ENCODE results near the gene SIX5. TPM values are rescaled to one million over a fixed set of nuclear protein-coding genes. Genes with fewer than 3 reads are reported as not detected.

SIX5 gene
- total RNA-seq, 2 donors from 2014 or later: 41.6 to 46.4 TPM

DNA sequence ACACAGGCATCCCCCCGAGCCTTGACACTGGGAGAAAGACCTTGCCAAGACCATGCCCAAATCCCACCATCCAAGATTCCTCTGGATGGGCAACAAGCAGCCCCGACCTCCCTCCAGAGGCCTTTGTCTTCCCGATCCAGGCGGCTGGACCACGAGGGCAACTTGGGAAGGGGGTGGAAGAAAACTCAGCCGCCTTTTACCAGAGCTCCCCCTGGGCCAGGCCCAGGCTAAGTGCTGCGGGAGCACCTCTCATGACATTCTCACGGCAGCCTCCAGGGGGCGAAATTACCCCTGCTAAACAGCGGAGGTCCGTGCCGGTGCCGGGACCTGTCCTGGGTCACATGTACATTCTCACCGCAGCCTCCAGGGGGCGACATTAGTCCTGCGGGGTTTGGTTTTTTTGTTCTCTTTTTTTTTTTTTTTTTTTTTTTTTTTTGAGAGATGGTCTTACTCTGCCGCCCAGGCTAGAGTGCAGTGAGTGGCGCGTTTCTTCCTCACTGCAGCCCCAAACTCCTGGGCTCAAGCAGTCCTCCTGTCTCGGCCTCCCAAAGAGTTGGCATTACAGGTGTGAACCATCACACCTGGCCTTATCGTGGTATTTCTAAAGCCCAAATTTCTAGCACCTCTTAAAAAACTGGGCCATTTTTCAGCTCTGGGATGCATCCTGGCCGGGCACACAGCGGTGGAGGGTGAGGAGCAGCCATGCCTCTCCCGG lies 48.1 kb upstream of the SIX5 start:
- Histone ChIP-seq H3K36me3 (ENCODE audit: control insufficient read depth, insufficient read depth, low read length) (peaks cover 21% of the 10 kb centered on the region), H3K27ac (ENCODE audit: low read depth, low read length) (peak overlapping the region; percentile 78), H3K27me3 (ENCODE audit: control insufficient read depth, insufficient read depth, low read length, poor library complexity, severe bottlenecking) (no peaks in the 10 kb centered on the region), H3K4me1 (ENCODE audit: control insufficient read depth, insufficient read depth, low read length) (peaks cover 15% of the 10 kb centered on the region), H3K4me3 (ENCODE audit: low read length) (peak overlapping the region; percentile 84), H3K9ac (ENCODE audit: extremely low read depth, low read length, poor library complexity, severe bottlenecking) (peak overlapping the region; percentile 64), H3K9me3 (ENCODE audit: control insufficient read depth, low read length) (no peaks in the 10 kb centered on the region)
- WGBS, 2 experiments (ENCODE audit: insufficient coverage in 1 of 2, insufficient read length in 1 of 2): 21 to 50% methylated on average over 9 to 24 of the region's 24 CpGs
- peak; percentile 100 for DNase-seq
- peaks cover 20% of the 10 kb centered on the region for H3K36me3 Mint-ChIP-seq (ENCODE audit: low read depth)
- H3K9me3 Mint-ChIP-seq: no peaks in the 10 kb centered on the region
- H3K27ac Mint-ChIP-seq: peak overlapping the region; percentile 95
- H3K27me3 Mint-ChIP-seq (ENCODE audit: insufficient read depth): no peaks in the 10 kb centered on the region
- TF ChIP-seq, protein P1, sequence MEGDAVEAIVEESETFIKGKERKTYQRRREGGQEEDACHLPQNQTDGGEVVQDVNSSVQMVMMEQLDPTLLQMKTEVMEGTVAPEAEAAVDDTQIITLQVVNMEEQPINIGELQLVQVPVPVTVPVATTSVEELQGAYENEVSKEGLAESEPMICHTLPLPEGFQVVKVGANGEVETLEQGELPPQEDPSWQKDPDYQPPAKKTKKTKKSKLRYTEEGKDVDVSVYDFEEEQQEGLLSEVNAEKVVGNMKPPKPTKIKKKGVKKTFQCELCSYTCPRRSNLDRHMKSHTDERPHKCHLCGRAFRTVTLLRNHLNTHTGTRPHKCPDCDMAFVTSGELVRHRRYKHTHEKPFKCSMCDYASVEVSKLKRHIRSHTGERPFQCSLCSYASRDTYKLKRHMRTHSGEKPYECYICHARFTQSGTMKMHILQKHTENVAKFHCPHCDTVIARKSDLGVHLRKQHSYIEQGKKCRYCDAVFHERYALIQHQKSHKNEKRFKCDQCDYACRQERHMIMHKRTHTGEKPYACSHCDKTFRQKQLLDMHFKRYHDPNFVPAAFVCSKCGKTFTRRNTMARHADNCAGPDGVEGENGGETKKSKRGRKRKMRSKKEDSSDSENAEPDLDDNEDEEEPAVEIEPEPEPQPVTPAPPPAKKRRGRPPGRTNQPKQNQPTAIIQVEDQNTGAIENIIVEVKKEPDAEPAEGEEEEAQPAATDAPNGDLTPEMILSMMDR (conservative IDR thresholded peaks at IDR 0.05): peak; percentile 94
- H3K4me3 Mint-ChIP-seq: peak overlapping the region; percentile 81
- H3K4me1 Mint-ChIP-seq: peaks cover 8% of the 10 kb centered on the region

DNA sequence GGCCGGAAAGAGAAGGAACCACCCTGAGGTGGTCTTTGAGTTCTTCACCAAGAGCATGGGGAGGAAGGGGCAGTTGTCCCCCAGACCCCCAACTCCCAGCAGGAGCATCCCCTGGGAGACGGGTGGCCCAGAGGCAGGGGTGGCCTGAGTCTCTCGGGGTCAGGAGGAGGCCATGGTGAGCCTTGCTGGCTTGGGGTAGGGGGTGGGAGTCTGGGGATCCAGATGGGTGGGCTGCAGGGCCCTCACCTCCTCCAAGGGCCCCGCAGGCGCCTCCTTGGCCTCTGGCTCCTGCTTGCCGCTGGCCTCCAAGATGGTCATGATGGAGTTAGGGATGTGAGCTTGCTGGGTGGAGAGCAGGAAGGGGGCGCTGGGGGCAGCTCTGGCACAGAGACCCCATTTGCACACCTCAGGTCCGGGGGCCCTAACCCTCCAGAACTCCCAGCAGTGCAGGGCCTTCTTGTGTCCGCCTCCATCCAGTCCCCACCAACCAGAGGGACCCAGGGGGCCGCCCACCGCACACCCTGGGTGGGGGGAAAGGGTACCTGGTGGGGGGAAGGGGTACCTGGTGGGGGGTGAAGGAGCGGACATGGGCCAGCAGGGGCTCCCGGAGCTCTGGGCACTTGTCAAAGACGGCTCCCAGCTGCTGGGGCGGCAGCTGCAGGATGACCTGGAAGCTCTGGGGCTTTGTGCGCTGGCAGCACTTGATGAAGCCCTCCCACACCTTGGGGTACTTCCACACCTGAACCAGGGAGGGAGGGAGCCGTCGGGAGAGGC lies 47.4 kb upstream of the SIX5 start:
- Mint-ChIP-seq H3K9me3 (no peaks in the 10 kb centered on the region), H3K4me3 (peak overlapping the region; percentile 81), H3K27me3 (ENCODE audit: insufficient read depth) (no peaks in the 10 kb centered on the region), H3K27ac (peak overlapping the region; percentile 95), H3K4me1 (peaks cover 8% of the 10 kb centered on the region), H3K36me3 (ENCODE audit: low read depth) (peaks cover 15% of the 10 kb centered on the region)
- peak overlapping the region; percentile 64 for H3K9ac ChIP-seq (ENCODE audit: extremely low read depth, low read length, poor library complexity, severe bottlenecking)
- 21 to 41% methylated on average over 2 to 18 of the region's 18 CpGs for WGBS, 2 experiments (ENCODE audit: insufficient coverage in 1 of 2, insufficient read length in 1 of 2)
- peak overlapping the region; percentile 78 for H3K27ac ChIP-seq (ENCODE audit: low read depth, low read length)
- peak; percentile 71 for DNase-seq
- TF ChIP-seq, protein P1 (conservative IDR thresholded peaks at IDR 0.05): no peak
- H3K4me1 ChIP-seq (ENCODE audit: control insufficient read depth, insufficient read depth, low read length): peaks cover 15% of the 10 kb centered on the region
- H3K4me3 ChIP-seq (ENCODE audit: low read length): peak overlapping the region; percentile 84
- H3K36me3 ChIP-seq (ENCODE audit: control insufficient read depth, insufficient read depth, low read length): peaks cover 18% of the 10 kb centered on the region
- H3K9me3 ChIP-seq (ENCODE audit: control insufficient read depth, low read length): no peaks in the 10 kb centered on the region
- no peaks in the 10 kb centered on the region for H3K27me3 ChIP-seq (ENCODE audit: control insufficient read depth, insufficient read depth, low read length, poor library complexity, severe bottlenecking)

DNA sequence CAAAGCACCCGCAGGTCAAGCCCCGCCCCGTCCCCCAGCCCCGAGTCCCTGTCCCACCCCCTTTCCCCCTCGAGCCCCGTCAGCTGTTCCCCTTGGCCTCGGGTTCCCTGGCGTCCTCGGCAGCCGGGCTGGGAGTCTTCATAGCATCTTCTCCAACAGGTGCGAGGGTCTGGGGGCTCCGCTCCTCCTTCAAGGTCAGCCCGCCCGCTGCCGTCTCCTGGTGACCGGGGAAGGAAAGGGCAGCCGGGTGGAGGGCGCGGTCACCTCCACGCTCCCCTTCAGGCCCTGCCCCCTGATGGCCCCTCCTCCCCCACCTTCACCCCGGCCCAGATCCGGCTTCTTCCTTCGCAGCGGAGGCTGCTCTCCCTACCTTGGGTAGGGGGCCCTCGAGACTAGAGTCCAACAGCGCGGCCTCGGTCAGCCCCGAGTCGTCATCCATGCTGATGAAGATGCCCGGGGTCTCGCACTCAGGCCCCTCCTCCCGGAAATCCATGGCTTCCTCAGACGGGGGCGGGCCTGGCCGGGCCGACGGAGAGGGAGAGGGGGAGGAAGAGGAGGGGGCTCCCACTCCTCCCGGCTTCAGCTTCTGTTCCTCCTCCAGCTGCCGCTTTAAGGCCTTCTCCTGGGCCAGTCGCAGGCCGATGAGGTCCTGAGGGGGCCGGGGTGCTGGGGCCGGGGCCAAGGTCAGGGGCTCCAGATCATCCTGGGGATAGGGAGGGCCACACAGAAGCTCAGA lies 46.6 kb upstream of the SIX5 start:
- H3K9ac ChIP-seq (ENCODE audit: extremely low read depth, low read length, poor library complexity, severe bottlenecking): peak overlapping the region; percentile 64
- H3K9me3 ChIP-seq (ENCODE audit: control insufficient read depth, low read length): no peaks in the 10 kb centered on the region
- H3K9me3 Mint-ChIP-seq: no peaks in the 10 kb centered on the region
- H3K4me3 Mint-ChIP-seq: peak overlapping the region; percentile 81
- H3K36me3 ChIP-seq (ENCODE audit: control insufficient read depth, insufficient read depth, low read length): peaks cover 12% of the 10 kb centered on the region
- peaks cover 11% of the 10 kb centered on the region for H3K36me3 Mint-ChIP-seq (ENCODE audit: low read depth)
- peak overlapping the region; percentile 84 for H3K4me3 ChIP-seq (ENCODE audit: low read length)
- TF ChIP-seq, protein P1 (conservative IDR thresholded peaks at IDR 0.05): no peak
- 0% methylated on average over 5 to 42 of the region's 44 CpGs for WGBS, 2 experiments (ENCODE audit: insufficient coverage in 1 of 2, insufficient read length in 1 of 2)
- H3K4me1 ChIP-seq (ENCODE audit: control insufficient read depth, insufficient read depth, low read length): peaks cover 15% of the 10 kb centered on the region
- H3K27ac Mint-ChIP-seq: peak overlapping the region; percentile 93
- no peaks in the 10 kb centered on the region for H3K27me3 Mint-ChIP-seq (ENCODE audit: insufficient read depth)
- H3K4me1 Mint-ChIP-seq: peaks cover 8% of the 10 kb centered on the region
- peak; percentile 95 for DNase-seq
- no peaks in the 10 kb centered on the region for H3K27me3 ChIP-seq (ENCODE audit: control insufficient read depth, insufficient read depth, low read length, poor library complexity, severe bottlenecking)
- peak overlapping the region; percentile 78 for H3K27ac ChIP-seq (ENCODE audit: low read depth, low read length)

All from endodermal cell (in vitro differentiated cells).